ENCODE results near the gene KRTAP4-16. TPM values are rescaled to one million over a fixed set of nuclear protein-coding genes. Genes with fewer than 3 reads are reported as not detected.

The KRTAP4-16 gene
- total RNA-seq, 4 donors from 2014 or later: not detected

- DNase-seq: no peak
- H3K27me3 ChIP-seq: no peaks in the 10 kb centered on the region
- H3K9me3 ChIP-seq: no peaks in the 10 kb centered on the region
- no peaks in the 10 kb centered on the region for H3K36me3 ChIP-seq
- TF ChIP-seq POLR2A (IDR thresholded peaks at IDR 0.05) (no peak), CTCF (IDR thresholded peaks at IDR 0.05) (no peak)
- intact Hi-C loops (cut with DNase I): no loop called here
- WGBS, 2 donors: 68 to 74% methylated on average over 2 of the region's 2 CpGs
- no peak overlapping the region for H3K4me3 ChIP-seq (replicated peaks in 1 of 3)
- no peak overlapping the region for H3K27ac ChIP-seq
- H3K4me1 ChIP-seq: no peaks in the 10 kb centered on the region
Measured at GRCh38 chr17:41133880-41134735, 32.1 kb upstream of the KRTAP4-16 start.

GRCh38 chr17:41131979-41132378 is 30.0 kb upstream of the KRTAP4-16 start:
- 92 to 95% methylated on average over 3 of the region's 3 CpGs for WGBS, 2 donors
- no peaks in the 10 kb centered on the region for H3K4me1 ChIP-seq
- no peak for TF ChIP-seq POLR2A (IDR thresholded peaks at IDR 0.05)
- TF ChIP-seq CTCF (IDR thresholded peaks at IDR 0.05): no peak
- no peak overlapping the region for H3K27ac ChIP-seq
- intact Hi-C loops (cut with DNase I): no loop called here
- H3K9me3 ChIP-seq: no peaks in the 10 kb centered on the region
- H3K4me3 ChIP-seq (replicated peaks in 1 of 3): no peak overlapping the region
- no peaks in the 10 kb centered on the region for H3K36me3 ChIP-seq
- DNase-seq: no peak
- H3K27me3 ChIP-seq: no peaks in the 10 kb centered on the region

GRCh38 chr17:41127371-41127770 is 25.4 kb upstream of the KRTAP4-16 start:
- intact Hi-C loops (cut with DNase I): no loop called here
- DNase-seq: no peak
- no peaks in the 10 kb centered on the region for H3K36me3 ChIP-seq
- no peaks in the 10 kb centered on the region for H3K9me3 ChIP-seq
- no peak overlapping the region for H3K27ac ChIP-seq
- H3K27me3 ChIP-seq: no peaks in the 10 kb centered on the region
- H3K4me1 ChIP-seq: no peaks in the 10 kb centered on the region
- TF ChIP-seq POLR2A (IDR thresholded peaks at IDR 0.05) (no peak), CTCF (IDR thresholded peaks at IDR 0.05) (no peak)
- WGBS, 2 donors: 77 to 80% methylated on average over 1 of the region's 1 CpG
- no peak overlapping the region for H3K4me3 ChIP-seq (replicated peaks in 1 of 3)

- WGBS, 2 donors: 89 to 91% methylated on average over 3 of the region's 3 CpGs
- no peak overlapping the region for H3K27ac ChIP-seq
Measured at GRCh38 chr17:41126412-41126811, 24.4 kb upstream of the KRTAP4-16 start.

More at GRCh38 chr17:41126412-41126811, 24.4 kb upstream of the KRTAP4-16 start:
- no peak overlapping the region for H3K4me3 ChIP-seq (replicated peaks in 1 of 3)
- no peaks in the 10 kb centered on the region for H3K27me3 ChIP-seq
- no peaks in the 10 kb centered on the region for H3K9me3 ChIP-seq
- TF ChIP-seq POLR2A (IDR thresholded peaks at IDR 0.05): no peak
- TF ChIP-seq CTCF (IDR thresholded peaks at IDR 0.05): no peak
- no peaks in the 10 kb centered on the region for H3K36me3 ChIP-seq
- H3K4me1 ChIP-seq: no peaks in the 10 kb centered on the region
- DNase-seq: no peak
- intact Hi-C loops (cut with DNase I): no loop called here
